Ishikawa (cell line): ENCODE measurements around the gene TM4SF1.

Source experiments
- CEBPB ChIP-seq: IDR thresholded peaks from 2 replicates; pipeline ENCODE4 v1.6.1; 2012
- CREB1 ChIP-seq: IDR thresholded peaks from 2 replicates; pipeline ENCODE4 v1.6.1; 2012; ENCODE audit warnings: low read depth
- EGR1 ChIP-seq: IDR thresholded peaks from 2 replicates; pipeline ENCODE4 v1.6.1; 2012
- EP300 ChIP-seq: IDR thresholded peaks from 2 replicates; pipeline ENCODE4 v1.6.1; 2012; ENCODE audit warnings: borderline replicate concordance
- FOXM1 ChIP-seq: IDR thresholded peaks from 2 replicates; pipeline ENCODE4 v1.6.1; 2012; ENCODE audit warnings: low read depth, borderline replicate concordance
- MAX ChIP-seq: IDR thresholded peaks from 2 replicates; pipeline ENCODE4 v1.6.1; 2012
- NFIC ChIP-seq: IDR thresholded peaks from 2 replicates; pipeline ENCODE4 v1.6.1; 2012
- RAD21 ChIP-seq: IDR thresholded peaks from 2 replicates; pipeline ENCODE4 v1.6.1; 2012; ENCODE audit warnings: low read depth
- REST ChIP-seq: IDR thresholded peaks from 2 replicates; pipeline ENCODE4 v1.6.1; 2012; ENCODE audit warnings: low read depth, mild to moderate bottlenecking
- TAF1 ChIP-seq: IDR thresholded peaks from 2 replicates; pipeline ENCODE4 v1.6.1; 2012; ENCODE audit warnings: low read depth, mild to moderate bottlenecking
- TCF12 ChIP-seq: IDR thresholded peaks from 2 replicates; pipeline ENCODE4 v1.6.1; 2012; ENCODE audit warnings: low read depth
- TEAD4 ChIP-seq: IDR thresholded peaks from 2 replicates; pipeline ENCODE4 v1.6.1; 2012
- USF1 ChIP-seq: IDR thresholded peaks from 2 replicates; pipeline ENCODE4 v1.6.1; 2012
- YY1 ChIP-seq: IDR thresholded peaks from 2 replicates; pipeline ENCODE4 v1.6.1; 2012; ENCODE audit warnings: low read depth
- ZBTB7A ChIP-seq: IDR thresholded peaks from 2 replicates; pipeline ENCODE4 v1.6.1; 2012; ENCODE audit warnings: low read depth

The TM4SF1 gene

GRCh38 chr3:149333176-149333859 lies 44.1 kb downstream of the TM4SF1 start, which contains the start of gene TM4SF18:
TSS of gene TM4SF18 (minus strand) at chr3:149333636. CDS start at chr3:149333382, 254 bp downstream.
- TF ChIP-seq MAX (no peak), EGR1 (no peak), TEAD4 (no peak), TAF1 (no peak), CEBPB (no peak), FOXM1 (no peak), CREB1 (no peak), USF1 (no peak), EP300 (no peak), REST (no peak), RAD21 (no peak), NFIC (no peak), YY1 (no peak), ZBTB7A (no peak)

GRCh38 chr3:149332771-149333170 lies 44.7 kb downstream of the TM4SF1 start:
- TF ChIP-seq NFIC (no peak), TCF12 (no peak), TAF1 (no peak), CREB1 (no peak), EP300 (no peak), TEAD4 (no peak), EGR1 (no peak), REST (no peak), ZBTB7A (no peak), USF1 (no peak), CEBPB (no peak), RAD21 (no peak), MAX (no peak), YY1 (no peak), FOXM1 (no peak)

GRCh38 chr3:149332227-149332765 lies 45.2 kb downstream of the TM4SF1 start:
- TF ChIP-seq CREB1 (no peak), FOXM1 (no peak), CEBPB (no peak), TAF1 (no peak), RAD21 (no peak)

GRCh38 chr3:149331396-149331795 lies 46.1 kb downstream of the TM4SF1 start:
- TF ChIP-seq TAF1 (no peak), RAD21 (no peak), ZBTB7A (no peak), EP300 (no peak), TEAD4 (no peak), TCF12 (no peak), REST (no peak), FOXM1 (no peak), USF1 (no peak), CREB1 (no peak), MAX (no peak), EGR1 (no peak), YY1 (no peak), CEBPB (no peak)
